GM19043 (cell line): ENCODE data around the gene ABCB8.
A peak's percentile ranks its signal among the peaks of the same experiment; 100 is the strongest.

Experiments used
- ATAC-seq: cut with Tn5 transposase; IDR thresholded peaks from one replicate; pipeline ENCODE4 v1.9.1; 2021; ENCODE audit warnings: low read depth; ENCODE audit not compliant: unreplicated experiment

The ABCB8 gene

GRCh38 chr7:151069841-151070573 lies 41.8 kb downstream of the ABCB8 start:
- ATAC-seq, result no peak

- ATAC-seq, result no peak
Observed at GRCh38 chr7:151070574-151070960, 42.3 kb downstream of the ABCB8 start.

- no peak for ATAC-seq
Observed at GRCh38 chr7:151071032-151071866, 43.0 kb downstream of the ABCB8 start.

GRCh38 chr7:151073990-151074389 lies 45.7 kb downstream of the ABCB8 start:
- ATAC-seq, result no peak

- ATAC-seq, result no peak
Observed at GRCh38 chr7:151074817-151075661, 46.8 kb downstream of the ABCB8 start.

- no peak for ATAC-seq
Observed at GRCh38 chr7:151075662-151075971, 47.4 kb downstream of the ABCB8 start.

GRCh38 chr7:151075978-151076426 lies 47.8 kb downstream of the ABCB8 start:
- ATAC-seq, result no peak

GRCh38 chr7:151076863-151077704 lies 48.8 kb downstream of the ABCB8 start:
- ATAC-seq, result no peak

GRCh38 chr7:151077705-151078232 lies 49.5 kb downstream of the ABCB8 start:
- ATAC-seq, result no peak

GRCh38 chr7:151078233-151079040 lies 50.2 kb downstream of the ABCB8 start:
- no peak for ATAC-seq

- no peak for ATAC-seq
Observed at GRCh38 chr7:151079199-151079910, 51.1 kb downstream of the ABCB8 start.

- no peak for ATAC-seq
Observed at GRCh38 chr7:151080067-151080521, 51.8 kb downstream of the ABCB8 start.

GRCh38 chr7:151080522-151081169 lies 52.4 kb downstream of the ABCB8 start, which contains the start of gene FASTK:
TSS of gene FASTK (minus strand) at chr7:151080809. CDS start at chr7:151080766, 43 bp downstream.
- peak; percentile 74 for ATAC-seq

GRCh38 chr7:151081170-151082101 lies 53.2 kb downstream of the ABCB8 start:
- no peak for ATAC-seq

- ATAC-seq, result no peak
Observed at GRCh38 chr7:151082141-151083070, 54.2 kb downstream of the ABCB8 start.
